ENCODE measurements around the gene COL17A1.

GRCh38 chr10:104104926-104105325 is 19.2 kb upstream of the COL17A1 start:
- TF ChIP-seq CTCF (IDR thresholded peaks at IDR 0.05 in 2 of 3, conservative IDR thresholded peaks at IDR 0.05 in 1 of 3; ENCODE audit: borderline replicate concordance in 1 of 3, insufficient read depth in 1 of 3, low read depth in 2 of 3, low read length in 2 of 3) (no peak), MAX (IDR thresholded peaks at IDR 0.05) (no peak), ZNF274 (IDR thresholded peaks at IDR 0.05; ENCODE audit: low read depth, low read length) (no peak), ATF3 (IDR thresholded peaks at IDR 0.05) (no peak), RAD21 (IDR thresholded peaks at IDR 0.05; ENCODE audit: low read depth) (no peak)
